GM21526 (cell line): ENCODE measurements around the gene IL7R.
"Not testable (repeated sequence)": the region's sequence is repeated elsewhere in the genome, so short reads cannot be mapped to it uniquely, and the experiment has no call there.

Experiments used
- ATAC-seq: cut with Tn5 transposase; IDR thresholded peaks from one replicate; pipeline ENCODE4 v1.9.1; 2021; ENCODE audit warnings: moderate library complexity; ENCODE audit not compliant: unreplicated experiment, low FRiP score

IL7R gene

DNA sequence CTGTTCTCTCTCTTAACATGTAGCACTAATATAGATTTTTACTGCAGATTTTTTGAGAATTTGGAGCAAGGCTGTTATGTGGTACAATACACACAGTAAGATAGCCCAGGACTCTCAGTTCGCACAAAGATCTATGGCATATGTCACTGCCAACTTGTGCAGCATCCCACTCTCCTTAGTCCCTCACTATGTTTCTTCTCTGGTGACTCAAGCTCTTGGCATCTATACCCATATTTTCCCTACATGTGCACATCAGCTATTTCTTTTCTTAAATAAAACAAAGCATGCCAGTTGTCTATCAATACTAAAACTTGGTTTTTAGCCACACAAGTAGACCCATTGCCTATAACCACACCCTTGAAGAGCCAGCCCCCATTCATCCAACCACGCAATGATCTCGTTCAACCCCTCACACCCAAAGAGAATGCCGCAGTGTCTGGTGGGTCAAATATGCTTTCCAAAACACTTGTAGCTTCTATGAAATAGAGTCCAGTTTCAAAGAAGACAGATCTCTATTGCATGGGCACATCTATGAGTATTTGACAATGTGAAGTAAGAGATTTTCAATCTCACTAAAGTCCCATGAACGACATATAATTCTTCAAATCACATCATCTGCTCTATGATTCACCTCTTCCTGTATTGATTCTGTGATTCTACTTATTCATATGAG, 18.2 kb upstream of the IL7R start:
- ATAC-seq = no peak

- no peak for ATAC-seq
Measured at GRCh38 chr5:35842856-35843255, 13.8 kb upstream of the IL7R start.

- not testable (repeated sequence) for ATAC-seq
Measured at GRCh38 chr5:35845508-35845907, 11.2 kb upstream of the IL7R start.

DNA sequence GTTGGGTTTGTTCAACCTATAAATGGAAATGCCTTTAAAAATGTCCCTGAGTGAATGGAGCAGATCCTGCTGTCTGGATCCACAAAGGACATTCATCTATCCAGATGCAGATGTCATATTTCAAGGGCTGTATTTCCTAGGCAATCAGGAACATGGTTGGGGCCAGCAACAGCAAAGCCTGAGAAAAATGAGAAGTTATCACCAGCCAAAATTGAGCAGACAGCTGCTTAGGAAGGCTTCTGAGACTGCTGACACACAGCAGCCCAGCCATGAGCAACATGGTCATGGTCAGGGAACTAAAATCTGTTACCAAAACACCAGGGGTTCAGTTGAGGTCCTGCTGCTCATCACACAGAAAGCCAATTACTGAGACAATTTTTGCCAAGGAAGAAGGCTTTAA, 9.2 kb upstream of the IL7R start:
- ATAC-seq = no peak

- ATAC-seq = no peak
Measured at GRCh38 chr5:35847961-35848360, 8.7 kb upstream of the IL7R start.

- no peak for ATAC-seq
Measured at GRCh38 chr5:35849860-35850259, 6.8 kb upstream of the IL7R start.

- no peak for ATAC-seq
Measured at GRCh38 chr5:35850967-35851680, 5.6 kb upstream of the IL7R start.

DNA sequence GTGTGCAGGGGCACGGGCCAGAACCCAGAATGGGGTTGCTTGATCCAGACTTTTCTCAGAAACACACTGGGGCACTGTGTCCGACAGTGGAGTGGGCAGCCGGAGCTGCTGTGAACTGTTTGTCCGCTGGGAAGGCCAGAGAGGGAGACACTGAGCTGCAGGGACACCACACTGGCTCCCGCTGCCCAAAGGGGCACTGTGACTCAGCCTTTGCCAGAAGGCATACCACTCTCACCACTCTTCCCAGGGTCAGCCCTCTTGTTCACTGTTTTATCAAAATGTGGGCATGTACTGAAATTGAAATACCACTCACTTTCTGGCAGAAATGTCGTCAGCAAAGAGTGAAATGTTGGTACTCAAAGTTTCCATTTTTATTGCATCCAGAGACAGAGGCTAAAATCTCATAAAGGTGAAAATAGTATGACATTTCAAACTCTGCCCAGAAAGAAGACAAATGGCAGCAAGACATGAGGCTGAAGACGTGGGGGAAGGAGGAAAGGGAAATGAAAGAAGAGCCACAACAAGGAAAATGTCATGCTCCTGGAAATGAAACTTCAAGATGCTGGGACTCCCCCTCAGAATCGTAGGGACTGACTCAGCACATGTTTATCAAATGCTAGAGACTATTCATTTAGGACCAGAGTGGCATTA, 4.5 kb upstream of the IL7R start:
- no peak for ATAC-seq

DNA sequence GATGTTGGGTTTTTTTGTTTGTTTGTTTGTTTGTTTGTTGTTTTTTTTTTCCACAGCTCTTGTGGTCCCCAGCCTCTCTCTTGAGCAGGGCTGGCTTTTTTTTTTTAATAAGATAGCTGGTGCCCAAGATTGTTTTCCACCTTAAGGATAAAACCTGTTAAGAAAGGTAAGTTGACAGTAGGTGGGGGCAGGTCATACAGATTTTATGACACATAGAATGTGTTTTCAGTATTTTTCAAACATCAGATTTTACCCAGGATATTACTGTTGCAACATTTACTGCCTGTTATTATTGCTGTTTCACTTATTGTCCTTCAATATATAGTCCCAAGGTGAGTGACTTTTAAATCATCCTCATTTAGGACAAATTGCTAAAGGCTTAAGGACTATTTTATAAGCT, 3.9 kb upstream of the IL7R start:
- no peak for ATAC-seq

DNA sequence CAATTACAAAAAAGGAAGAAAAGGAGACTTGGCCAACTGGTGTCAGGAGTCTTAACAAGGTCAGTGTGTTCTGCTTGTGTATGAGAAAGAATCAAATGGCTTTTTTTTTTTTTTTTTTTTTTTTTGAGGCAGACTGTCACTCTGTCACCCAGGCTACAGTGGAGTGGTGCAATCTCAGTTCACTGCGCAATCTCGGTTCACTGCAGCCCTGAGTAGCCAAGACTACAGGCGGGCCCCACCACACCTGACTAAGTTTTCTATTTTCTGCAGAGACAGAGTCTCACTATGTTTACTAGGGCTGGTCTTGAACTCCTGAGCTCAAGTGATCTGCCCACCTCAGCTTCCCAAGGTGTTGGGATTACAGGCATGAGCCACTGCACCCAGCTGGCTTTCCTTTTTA, 3.1 kb upstream of the IL7R start:
- ATAC-seq = no peak

DNA sequence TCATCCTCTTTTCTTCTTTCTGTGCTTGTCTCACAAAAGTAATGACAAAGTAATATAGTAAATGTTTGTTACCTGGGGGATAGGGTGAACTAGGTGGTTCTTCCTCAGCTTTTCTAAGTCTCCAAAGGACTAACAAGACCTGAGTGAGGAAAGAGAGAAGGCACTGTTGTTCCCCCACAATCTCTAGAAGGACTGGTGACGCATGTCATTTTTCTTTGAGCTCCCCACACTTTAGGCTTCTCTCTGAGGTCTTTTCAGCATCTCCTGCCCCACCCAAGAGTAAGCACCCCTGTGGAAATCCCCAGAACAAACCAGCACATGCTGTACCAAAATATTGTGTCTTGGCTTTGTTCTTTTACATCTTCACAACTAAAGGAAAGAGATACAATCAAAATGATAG, 2.4 kb upstream of the IL7R start:
- ATAC-seq = no peak

- no peak for ATAC-seq
Measured at GRCh38 chr5:35855187-35855586, 1.5 kb upstream of the IL7R start.

GRCh38 chr5:35856186-35856764, 416 bp upstream of the IL7R start:
- not testable (repeated sequence) for ATAC-seq

DNA sequence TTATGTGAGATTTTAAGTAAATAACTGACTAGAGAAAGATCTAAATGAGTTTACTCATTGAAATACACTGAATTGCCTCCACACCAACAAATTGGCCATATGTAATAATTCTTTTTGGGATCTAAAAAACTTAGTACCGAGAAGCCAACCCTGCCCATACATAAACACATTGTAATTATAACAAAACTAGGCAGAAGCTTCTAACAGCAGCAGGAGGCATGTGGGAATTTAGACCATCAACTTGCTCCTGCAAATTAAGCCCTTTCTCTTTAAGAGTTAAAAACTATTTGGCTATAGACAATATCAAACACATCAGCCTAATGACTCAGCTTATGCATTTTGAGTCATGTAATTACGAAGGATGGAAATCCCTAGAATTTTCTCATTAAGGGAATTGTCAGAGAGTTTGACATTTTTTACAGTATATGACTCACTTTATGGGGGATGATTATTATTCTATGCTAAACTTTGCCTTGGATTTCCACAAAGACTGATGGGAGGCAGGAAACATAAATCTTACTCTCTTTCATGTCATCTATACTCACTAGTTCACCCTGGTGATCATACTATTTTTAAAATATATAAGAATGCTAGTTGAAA, 1.0 kb downstream of the IL7R start:
- ATAC-seq = no peak

GRCh38 chr5:35859101-35859661, 2.5 kb downstream of the IL7R start:
- ATAC-seq = no peak

DNA sequence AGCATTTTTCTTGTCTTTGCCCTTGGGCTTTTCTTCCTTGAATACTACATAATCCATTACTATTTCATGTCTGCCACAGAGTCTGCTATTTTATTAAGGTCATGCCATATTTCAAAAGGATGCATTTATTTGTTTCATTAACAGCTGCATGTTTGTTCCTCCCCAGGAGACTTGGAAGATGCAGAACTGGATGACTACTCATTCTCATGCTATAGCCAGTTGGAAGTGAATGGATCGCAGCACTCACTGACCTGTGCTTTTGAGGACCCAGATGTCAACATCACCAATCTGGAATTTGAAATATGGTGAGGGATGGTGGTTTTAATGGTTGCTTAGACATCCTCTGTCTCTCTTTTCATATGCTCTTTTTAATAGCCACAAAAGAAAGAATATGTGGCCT, 4.0 kb downstream of the IL7R start:
- ATAC-seq = no peak

DNA sequence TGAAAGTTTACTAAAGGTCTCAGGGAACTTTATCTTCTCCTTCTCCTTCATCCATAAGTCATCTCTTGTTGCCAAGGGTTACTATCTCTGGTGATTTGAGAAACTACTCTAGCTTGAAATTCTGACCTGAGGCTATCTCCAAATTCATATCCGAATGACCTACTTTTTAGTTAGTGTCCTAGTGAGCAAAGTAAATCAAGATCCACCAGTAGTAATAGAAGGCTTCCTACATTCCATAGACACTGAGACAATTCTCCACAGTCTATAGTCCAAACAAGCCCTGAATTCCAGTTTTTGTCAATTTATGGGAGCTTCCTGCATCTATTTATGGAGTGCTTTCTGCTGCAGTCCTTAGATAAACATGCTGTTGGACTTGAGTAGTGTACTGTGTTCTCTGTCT, 5.0 kb downstream of the IL7R start:
- no peak for ATAC-seq

DNA sequence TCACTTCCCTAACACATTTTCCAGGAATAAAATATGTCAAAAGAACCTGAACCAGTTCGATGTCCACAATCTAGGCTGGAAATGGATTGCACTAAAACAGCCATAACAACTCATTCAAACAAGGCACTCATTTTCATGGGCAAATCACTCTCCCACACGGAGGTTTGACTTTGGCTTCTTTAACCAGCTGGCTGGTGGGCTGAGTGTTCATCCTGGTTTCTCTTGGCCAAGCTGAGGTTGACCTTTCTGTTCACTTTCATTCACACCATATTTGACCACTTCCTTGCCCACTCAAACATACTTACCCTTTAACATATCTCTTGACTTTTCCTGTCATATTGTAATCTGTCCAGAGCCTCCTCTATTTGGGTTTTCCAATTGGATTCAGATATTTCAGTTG, 5.4 kb downstream of the IL7R start:
- ATAC-seq = no peak

GRCh38 chr5:35863159-35863558, 6.5 kb downstream of the IL7R start:
- ATAC-seq = no peak

DNA sequence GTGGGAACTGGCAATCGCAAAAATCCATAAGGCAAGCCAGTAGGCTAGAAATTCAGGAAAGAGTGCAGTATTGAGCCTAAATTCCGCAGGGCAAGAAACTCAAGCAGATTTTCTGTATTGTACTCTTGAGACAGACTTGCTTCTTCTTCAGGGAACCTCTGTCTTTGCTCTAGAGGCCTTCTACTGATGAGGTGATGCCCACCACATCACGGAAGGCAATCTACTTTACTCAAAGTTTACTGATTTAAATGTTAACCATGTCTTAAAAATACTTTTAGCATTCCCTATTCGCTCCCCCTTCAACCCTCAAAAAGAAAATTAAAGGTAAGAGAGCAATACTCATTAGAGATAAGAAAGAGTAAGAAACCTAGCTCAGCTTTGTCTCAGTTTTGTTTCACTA, 11.3 kb downstream of the IL7R start:
- ATAC-seq = no peak
